HepG2 (cell line): ENCODE results near the gene THBS1. TPM values are rescaled to one million over a fixed set of nuclear protein-coding genes. Genes with fewer than 3 reads are reported as not detected.

Source experiments
- ATAC-seq: fragments of 200-7000 bp; cut with Tn5 transposase; 3 replicates; pipeline ENCODE4 v1.9.1; 2020; ENCODE audit warnings: mild to moderate bottlenecking, moderate library complexity
- BruUV-seq: library from RNA; stranded (reverse); fragments of 400-500 nt; replicated peaks from 2 replicates; lab custom pipeline; 2021; lab: Mats Ljungman, UMichigan
- CTCF ChIA-PET: fragments of 300-600 bp; formaldehyde crosslinking; extraction: SDS; loops from one replicate; lab custom pipeline; 2021; ENCODE audit warnings: low total read pairs, inconsistent platforms, low intra/inter-chr PET ratio; lab: Yijun Ruan, JAX
- POLR2A ChIA-PET: fragments of 350-600 bp; sonication (Branson Sonifier 250); formaldehyde crosslinking; loops from one replicate; lab custom pipeline; 2020; ENCODE audit warnings: antibody characterized with exemption, inconsistent platforms; lab: Yijun Ruan, JAX
- DNase-seq: peaks from one replicate; pipeline ENCODE4 v3.0.0-alpha.2; 2015; ENCODE audit warnings: low spot score
- FAIRE-seq: peaks from 3 replicates; lab custom pipeline; 2011; peaks lifted over from hg19 to GRCh38; lab: Jason Lieb, UNC
- H2AFZ ChIP-seq: one replicate; pipeline ENCODE4 v1.6.1; 2011; ENCODE audit warnings: low read length, inconsistent platforms
- H3K27ac ChIP-seq: fragments of 300-600 bp; 3 replicates; pipeline ENCODE4 v1.8.0; 2011; ENCODE audit warnings: mixed run types, mild to moderate bottlenecking, mixed read lengths, low read length, inconsistent platforms; ENCODE audit not compliant: insufficient read depth; ENCODE audit errors: extremely low read length
- H3K27me3 ChIP-seq, 2 experiments: fragments of 200-600 bp in 1 of 2; 2 replicates in 1 of 2; 3 replicates in 1 of 2; pipeline versions ENCODE4 v1.6.0 to v1.8.0; 2011; ENCODE audit warnings: low read length in 2 of 2, mild to moderate bottlenecking in 2 of 2, moderate library complexity in 2 of 2, inconsistent platforms in 1 of 2; ENCODE audit not compliant: insufficient read depth in 2 of 2, control insufficient read depth in 1 of 2
- H3K36me3 ChIP-seq, 2 experiments: fragments of 200-600 bp in 1 of 2; replicated peaks in 1 of 2; 2 replicates in 1 of 2; 3 replicates in 1 of 2; pipeline versions ENCODE4 v1.5.1 to v1.8.0; 2011; ENCODE audit warnings: low read length in 2 of 2, inconsistent platforms in 1 of 2; ENCODE audit not compliant: insufficient read depth in 2 of 2, control insufficient read depth in 1 of 2
- H3K4me1 ChIP-seq: 2 replicates; pipeline ENCODE4 v1.5.1; 2012; ENCODE audit warnings: low read length, inconsistent platforms; ENCODE audit not compliant: insufficient read depth
- H3K4me2 ChIP-seq: 2 replicates; pipeline ENCODE4 v1.6.0; 2011; ENCODE audit warnings: low read depth, low read length, inconsistent platforms
- H3K4me3 ChIP-seq, 3 experiments: fragments of 200-600 bp in 1 of 3; sonication (generic), shearing (Covaris generic) in 1 of 3; replicated peaks in 1 of 3; 2 replicates each; pipeline ENCODE4 v1.5.1; 2011 to 2016; ENCODE audit warnings: low read length in 3 of 3, inconsistent platforms in 2 of 3, low read depth in 2 of 3, mild to moderate bottlenecking in 2 of 3, control low read depth in 1 of 3, mixed read lengths in 1 of 3; ENCODE audit not compliant: insufficient read depth in 1 of 3
- H3K79me2 ChIP-seq: one replicate; pipeline ENCODE4 v1.6.1; 2011; ENCODE audit warnings: low read length, inconsistent platforms; ENCODE audit not compliant: insufficient read depth
- H3K9ac ChIP-seq: 2 replicates; pipeline ENCODE4 v1.6.0; 2011; ENCODE audit warnings: mild to moderate bottlenecking, low read depth, low read length, inconsistent platforms; ENCODE audit not compliant: insufficient read depth
- H3K9me3 ChIP-seq: 2 replicates; pipeline ENCODE4 v1.5.1; 2012; ENCODE audit warnings: mild to moderate bottlenecking, low read length
- H4K20me1 ChIP-seq: 2 replicates; pipeline ENCODE4 v1.6.0; 2011; ENCODE audit warnings: inconsistent platforms, mild to moderate bottlenecking, low read length, moderate library complexity; ENCODE audit not compliant: insufficient read depth
- EED ChIP-seq: sonication (generic); formaldehyde crosslinking; IDR thresholded peaks from 2 replicates; pipeline ENCODE4 v1.5.0; 2020; ENCODE audit warnings: mild to moderate bottlenecking, missing genetic modification reagents
- ELF1 ChIP-seq: sonication (generic); formaldehyde crosslinking; IDR thresholded peaks from 2 replicates; pipeline ENCODE4 v1.4.0; 2020; ENCODE audit warnings: missing genetic modification reagents
- NR2F6 ChIP-seq, 2 experiments: IDR thresholded peaks; 2 replicates each; pipeline ENCODE4 v1.6.1; 2016; ENCODE audit warnings: antibody characterized with exemption in 1 of 2, mild to moderate bottlenecking in 1 of 2
- RARA ChIP-seq: IDR thresholded peaks from 2 replicates; pipeline ENCODE4 v1.6.1; 2016; ENCODE audit warnings: missing genetic modification reagents, missing compliant biosample characterization
- REPIN1 ChIP-seq: sonication (generic); formaldehyde crosslinking; IDR thresholded peaks from 2 replicates; pipeline ENCODE4 v1.8.0; 2022; ENCODE audit warnings: missing genetic modification reagents, low read depth, mild to moderate bottlenecking, borderline replicate concordance
- SKIL ChIP-seq: sonication (generic); formaldehyde crosslinking; IDR thresholded peaks from 2 replicates; pipeline ENCODE4 v1.8.0; 2022; ENCODE audit warnings: missing genetic modification reagents, mild to moderate bottlenecking, moderate library complexity, borderline replicate concordance
- ZNF10 ChIP-seq: sonication (generic); formaldehyde crosslinking; IDR thresholded peaks from 2 replicates; pipeline ENCODE4 v1.4.0; 2020; ENCODE audit warnings: mild to moderate bottlenecking, low read depth, missing genetic modification reagents, borderline replicate concordance
- ZNF326 ChIP-seq: sonication (generic); formaldehyde crosslinking; IDR thresholded peaks from 2 replicates; pipeline ENCODE4 v1.4.0; 2020; ENCODE audit warnings: missing genetic modification reagents, borderline replicate concordance
- ZNF552 ChIP-seq: sonication (generic); formaldehyde crosslinking; IDR thresholded peaks from 2 replicates; pipeline ENCODE4 v1.9.0; 2022; ENCODE audit warnings: missing genetic modification reagents, mild to moderate bottlenecking, borderline replicate concordance
- ZNF574 ChIP-seq: sonication (generic); formaldehyde crosslinking; IDR thresholded peaks from 2 replicates; pipeline ENCODE4 v1.4.0; 2020; ENCODE audit warnings: missing genetic modification reagents
- ZNF607 ChIP-seq: sonication (generic); formaldehyde crosslinking; IDR thresholded peaks from 2 replicates; pipeline ENCODE4 v1.5.1; 2020; ENCODE audit warnings: missing genetic modification reagents, mild to moderate bottlenecking, borderline replicate concordance
- ZNF670 ChIP-seq: sonication (generic); formaldehyde crosslinking; IDR thresholded peaks from 2 replicates; pipeline ENCODE4 v1.8.0; 2022; ENCODE audit warnings: mild to moderate bottlenecking, missing genetic modification reagents, borderline replicate concordance
- ZNF878 ChIP-seq: sonication (generic); formaldehyde crosslinking; IDR thresholded peaks from 2 replicates; pipeline ENCODE4 v1.8.1; 2023; ENCODE audit warnings: mild to moderate bottlenecking, missing genetic modification reagents, moderate library complexity
- in situ Hi-C: cut with HindIII; loops from 2 replicates; pipeline ENCODE4 v1.10.0; 2017; ENCODE audit warnings: low pct_unique_long_range_greater_than_20kb; ENCODE audit not compliant: extremely low pct_ligation_motif_present
- intact Hi-C: fragments of 100-400 bp; cut with micrococcal nuclease; formaldehyde crosslinking; loops from one replicate; pipeline ENCODE4 v1.10.0; 2022; ENCODE audit not compliant: unreplicated experiment
- polyA plus RNA-seq, 8 experiments: library from polyadenylated mRNA; depleted of rRNA in 3 of 8; stranded (reverse) in 7 of 8; unstranded in 1 of 8; fragments of >200 nt; fragmentation: Illumina TruSeq in 4 of 8; extraction: Trizol in 4 of 8; gene quantifications; 2 replicates each; pipeline versions ENCODE4 v1.2.1 to v1.2.3, GENCODE V29; 2011 to 2016; ENCODE audit warnings: low read depth in 4 of 8, missing spikeins in 1 of 8, mixed read lengths in 1 of 8; ENCODE audit not compliant: insufficient read depth in 1 of 8
- total RNA-seq, 5 experiments: library from RNA; depleted of rRNA; stranded (reverse); fragments of >200 nt; fragmentation: Illumina TruSeq; extraction: Trizol; gene quantifications; 2 replicates each; pipeline ENCODE4 v1.2.3, GENCODE V29; 2016; ENCODE audit warnings: low read depth in 1 of 5

The THBS1 gene
- total and polyA plus RNA-seq, 2 of the 13 experiments (the other 11 are each of a cell fraction or from before 2014, with no cell fraction given) = 54.7 to 67.1 TPM

GRCh38 chr15:39610665-39611064 lies 29.8 kb downstream of the THBS1 start:
- H3K9ac ChIP-seq = no peak overlapping the region
- no peak overlapping the region for H3K4me2 ChIP-seq
- peaks cover 10% of the 10 kb centered on the region; the same call in 1 of the 2 replicates for H3K9me3 ChIP-seq
- H4K20me1 ChIP-seq = no peaks in the 10 kb centered on the region
- no peak for TF ChIP-seq ZNF878 (CRISPR knock-in tag)
- H3K4me3 ChIP-seq = no peak overlapping the region
- no TSS peak for BruUV-seq
- in situ Hi-C loops = no loop called here
- H3K27me3 ChIP-seq = peaks cover 0 to 5% of the 10 kb centered on the region in 2 experiments; a peak in 1 of 5 replicates
- H3K27ac ChIP-seq = no peak overlapping the region
- POLR2A ChIA-PET = no interaction called here
- no peak overlapping the region for H2AFZ ChIP-seq
- CTCF ChIA-PET = no interaction called here
- no peaks in the 10 kb centered on the region for H3K4me1 ChIP-seq
- no peaks in the 10 kb centered on the region for H3K79me2 ChIP-seq
- intact Hi-C loops = no loop called here
- FAIRE-seq (no peak), DNase-seq (no peak), ATAC-seq (no peak)
- H3K36me3 ChIP-seq = no peaks in the 10 kb centered on the region

GRCh38 chr15:39613271-39613670 lies 32.4 kb downstream of the THBS1 start:
- Histone ChIP-seq H3K27ac (no peak overlapping the region), H3K9me3 (peaks cover 10% of the 10 kb centered on the region; the same call in 1 of the 2 replicates), H3K27me3 (no peaks in the 10 kb centered on the region), H4K20me1 (no peaks in the 10 kb centered on the region), H3K79me2 (no peaks in the 10 kb centered on the region), H3K9ac (no peak overlapping the region), H3K36me3 (no peaks in the 10 kb centered on the region), H3K4me2 (no peak overlapping the region), H3K4me1 (no peaks in the 10 kb centered on the region), H2AFZ (no peak overlapping the region), H3K4me3 (no peak overlapping the region)
- ChIA-PET CTCF (no interaction called here), POLR2A (no interaction called here)
- in situ Hi-C loops = no loop called here
- no TSS peak for BruUV-seq
- ATAC-seq (no peak), FAIRE-seq (no peak), DNase-seq (no peak)
- intact Hi-C loops = no loop called here
- TF ChIP-seq REPIN1 (CRISPR knock-in tag) (no peak), ZNF552 (CRISPR knock-in tag) (no peak), RARA (CRISPR knock-in tag) (no peak), ZNF574 (CRISPR knock-in tag) (no peak), NR2F6 (IDR thresholded peaks at IDR 0.05) (no peak), NR2F6 (CRISPR knock-in tag; IDR thresholded peaks at IDR 0.05) (no peak), EED (CRISPR knock-in tag) (no peak), ZNF670 (no peak), ZNF607 (CRISPR knock-in tag) (no peak), ZNF326 (CRISPR knock-in tag) (no peak), ZNF10 (CRISPR knock-in tag) (no peak), ELF1 (CRISPR knock-in tag) (no peak), SKIL (CRISPR knock-in tag) (no peak)
